Fibroblast of the aortic adventitia (primary cell): ENCODE results near the gene NUDT4. TPM values are rescaled to one million over a fixed set of nuclear protein-coding genes. Genes with fewer than 3 reads are reported as not detected.

ENCODE experiments used
- DNase-seq: peaks from one replicate; pipeline ENCODE4 v3.0.0-alpha.2; 2010; ENCODE audit warnings: low read depth
- H3K4me3 ChIP-seq: 2 replicates; pipeline ENCODE4 v1.5.1; 2011; ENCODE audit warnings: low read depth, mild to moderate bottlenecking, control low read depth, low read length, moderate library complexity
- CTCF ChIP-seq: IDR thresholded peaks from 2 replicates; pipeline ENCODE4 v1.5.1; 2011; ENCODE audit warnings: mild to moderate bottlenecking, low read length, control low read depth, inconsistent platforms; ENCODE audit not compliant: insufficient read depth
- total RNA-seq: library from RNA; depleted of rRNA; stranded (reverse); fragments of >200 nt; gene quantifications from 2 replicates; pipeline ENCODE4 v1.2.3, GENCODE V29; 2012; ENCODE audit warnings: low replicate concordance

The NUDT4 gene
- total RNA-seq, 1 donor = 185 TPM

GRCh38 chr12:93419388-93420034 is 41.8 kb downstream of the NUDT4 start:
- peak; percentile 52 for TF ChIP-seq CTCF
- H3K4me3 ChIP-seq = no peak overlapping the region
- DNase-seq = peak; percentile 86

DNA sequence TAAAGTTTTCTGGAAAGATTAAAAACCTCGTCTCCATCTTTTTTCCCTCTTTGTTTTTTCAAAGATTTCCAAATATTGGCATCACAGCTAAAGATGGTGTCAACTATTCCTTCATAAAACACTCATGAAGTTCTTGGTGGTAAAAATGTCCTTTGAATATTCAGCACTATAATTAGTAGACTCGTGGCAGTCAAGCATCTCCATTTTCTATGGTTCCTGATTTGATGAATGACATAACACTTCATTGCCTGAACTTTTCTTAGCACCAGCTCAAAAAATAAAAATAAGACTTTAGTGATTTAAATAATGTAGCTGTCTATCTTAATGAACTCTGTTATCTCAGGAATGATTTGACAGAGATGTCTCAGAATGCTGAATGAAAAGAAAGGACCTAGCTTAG is 44.3 kb downstream of the NUDT4 start:
- no peak for TF ChIP-seq CTCF
- no peak overlapping the region for H3K4me3 ChIP-seq
- no peak for DNase-seq

DNA sequence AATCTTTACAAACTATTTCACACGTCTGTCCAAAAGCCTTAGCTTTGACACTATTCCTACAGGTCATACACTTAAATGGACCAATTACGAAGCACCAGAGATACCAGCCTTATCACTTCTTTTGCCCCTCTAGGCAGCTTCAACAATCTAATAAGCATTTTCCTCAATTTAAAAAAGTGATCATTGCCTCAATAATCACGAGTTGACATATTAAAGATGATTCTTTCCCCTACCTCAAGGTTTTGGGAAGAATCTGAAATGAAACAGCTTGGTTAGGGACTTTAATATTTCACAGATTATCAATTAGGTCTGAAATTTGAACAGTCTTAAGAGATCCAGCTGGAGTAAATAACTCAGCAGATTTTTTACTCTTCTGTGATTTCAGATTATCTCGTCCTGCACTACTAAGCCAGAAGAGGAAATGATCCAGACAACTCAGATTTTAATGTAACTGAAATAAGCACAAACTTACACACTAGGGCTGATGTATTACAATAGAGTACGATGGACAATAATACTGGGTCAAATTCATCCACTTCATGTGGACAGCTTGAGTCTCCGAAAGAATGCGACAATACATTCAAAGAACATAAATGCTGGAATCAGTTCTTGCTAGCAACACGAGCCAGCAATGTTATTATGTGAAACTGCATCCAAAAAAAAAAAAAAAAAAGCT is 48.1 kb downstream of the NUDT4 start:
- no peak overlapping the region for H3K4me3 ChIP-seq
- no peak for DNase-seq
- no peak for TF ChIP-seq CTCF

GRCh38 chr12:93426412-93426805 is 48.7 kb downstream of the NUDT4 start:
- no peak for DNase-seq
- TF ChIP-seq CTCF = no peak
- no peak overlapping the region for H3K4me3 ChIP-seq

- peak; percentile 69 for DNase-seq
- TF ChIP-seq CTCF = no peak
- no peak overlapping the region for H3K4me3 ChIP-seq
Observed at GRCh38 chr12:93427779-93428564, 50.2 kb downstream of the NUDT4 start.

- DNase-seq = no peak
- no peak overlapping the region for H3K4me3 ChIP-seq
- TF ChIP-seq CTCF = no peak
Observed at GRCh38 chr12:93429448-93429847, 51.7 kb downstream of the NUDT4 start.
